HepG2 (cell line): Measurements from ENCODE around the gene RTBDN. TPM values are rescaled to one million over a fixed set of nuclear protein-coding genes. Genes with fewer than 3 reads are reported as not detected.

Experiments used
- AKAP8 ChIP-seq: sonication (generic); formaldehyde crosslinking; IDR thresholded peaks from 2 replicates; pipeline ENCODE4 v1.5.1; 2020; ENCODE audit warnings: mild to moderate bottlenecking, missing genetic modification reagents
- CEBPB ChIP-seq: IDR thresholded peaks from 2 replicates; pipeline ENCODE4 v1.6.1; 2011; ENCODE audit warnings: low read depth, low read length, improper control_type of control experiment, borderline replicate concordance
- ELF4 ChIP-seq: sonication (generic); formaldehyde crosslinking; IDR thresholded peaks from 2 replicates; pipeline ENCODE4 v1.5.0; 2020; ENCODE audit warnings: missing genetic modification reagents, mild to moderate bottlenecking, moderate library complexity, borderline replicate concordance
- KLF6 ChIP-seq: IDR thresholded peaks from 2 replicates; pipeline ENCODE4 v1.8.0; 2016; ENCODE audit warnings: missing biosample characterization, missing genetic modification reagents
- MTA1 ChIP-seq: sonication (generic); formaldehyde crosslinking; IDR thresholded peaks from 2 replicates; pipeline ENCODE4 v1.4.0; 2020; ENCODE audit warnings: missing genetic modification reagents, mild to moderate bottlenecking, borderline replicate concordance
- MTF1 ChIP-seq: sonication (generic); formaldehyde crosslinking; IDR thresholded peaks from 2 replicates; pipeline ENCODE4 v1.5.0; 2020; ENCODE audit warnings: missing genetic modification reagents
- POLR2AphosphoS2 ChIP-seq: IDR thresholded peaks from 2 replicates; pipeline ENCODE4 v1.6.1; 2011; ENCODE audit warnings: low read depth, low read length, improper control_type of control experiment
- RFX3 ChIP-seq: IDR thresholded peaks from 2 replicates; pipeline ENCODE4 v1.6.1; 2016; ENCODE audit warnings: missing biosample characterization, missing genetic modification reagents
- SOX13 ChIP-seq, 3 experiments: fragments of 450-650 bp in 1 of 3; sonication (generic) in 1 of 3; formaldehyde crosslinking in 1 of 3; IDR thresholded peaks in 2 of 3; conservative IDR thresholded peaks in 1 of 3; 2 replicates each; pipeline versions ENCODE4 v1.5.0 to v1.6.1; 2016 to 2020; ENCODE audit warnings: antibody characterized with exemption in 1 of 3, mild to moderate bottlenecking in 1 of 3, missing compliant biosample characterization in 1 of 3, missing genetic modification reagents in 1 of 3, moderate library complexity in 1 of 3
- ZMYM2 ChIP-seq: sonication (generic); formaldehyde crosslinking; IDR thresholded peaks from 2 replicates; pipeline ENCODE4 v1.8.0; 2022; ENCODE audit warnings: mild to moderate bottlenecking, missing genetic modification reagents
- ZNF317 ChIP-seq: sonication (generic); formaldehyde crosslinking; IDR thresholded peaks from 2 replicates; pipeline ENCODE4 v1.5.0; 2020; ENCODE audit warnings: mild to moderate bottlenecking, missing genetic modification reagents
- ZNF563 ChIP-seq: sonication (generic); formaldehyde crosslinking; IDR thresholded peaks from 2 replicates; pipeline ENCODE4 v1.8.0; 2022; ENCODE audit warnings: mild to moderate bottlenecking, moderate library complexity, missing genetic modification reagents
- ZNF792 ChIP-seq: IDR thresholded peaks from 2 replicates; pipeline ENCODE4 v1.6.1; 2016
- ZSCAN9 ChIP-seq: IDR thresholded peaks from 2 replicates; pipeline ENCODE4 v1.6.1; 2016; ENCODE audit warnings: borderline replicate concordance
- polyA plus RNA-seq, 8 experiments: library from polyadenylated mRNA; depleted of rRNA in 3 of 8; stranded (reverse) in 7 of 8; unstranded in 1 of 8; fragments of >200 nt; fragmentation: Illumina TruSeq in 4 of 8; extraction: Trizol in 4 of 8; gene quantifications; 2 replicates each; pipeline versions ENCODE4 v1.2.1 to v1.2.3, GENCODE V29; 2011 to 2016; ENCODE audit warnings: low read depth in 4 of 8, missing spikeins in 1 of 8, mixed read lengths in 1 of 8; ENCODE audit not compliant: insufficient read depth in 1 of 8
- total RNA-seq, 5 experiments: library from RNA; depleted of rRNA; stranded (reverse); fragments of >200 nt; fragmentation: Illumina TruSeq; extraction: Trizol; gene quantifications; 2 replicates each; pipeline ENCODE4 v1.2.3, GENCODE V29; 2016; ENCODE audit warnings: low read depth in 1 of 5
- TF ChIP-seq, protein P1 (sequence below): sonication (generic); formaldehyde crosslinking; IDR thresholded peaks from 2 replicates; pipeline ENCODE4 v1.5.0; 2020; ENCODE audit warnings: mild to moderate bottlenecking, missing genetic modification reagents, moderate library complexity
- TF ChIP-seq, protein P2 (sequence below): sonication (generic); formaldehyde crosslinking; IDR thresholded peaks from 2 replicates; pipeline ENCODE4 v1.4.0; 2020; ENCODE audit warnings: missing genetic modification reagents
- TF ChIP-seq, protein P3 (sequence below): sonication (generic); formaldehyde crosslinking; IDR thresholded peaks from 2 replicates; pipeline ENCODE4 v1.5.1; 2020; ENCODE audit warnings: missing genetic modification reagents, mild to moderate bottlenecking, borderline replicate concordance
- TF ChIP-seq, protein P4 (sequence below): sonication (generic); formaldehyde crosslinking; IDR thresholded peaks from 2 replicates; pipeline ENCODE4 v1.4.0; 2020; ENCODE audit warnings: mild to moderate bottlenecking, missing genetic modification reagents
- TF ChIP-seq, protein P5 (sequence below): sonication (generic); formaldehyde crosslinking; IDR thresholded peaks from 2 replicates; pipeline ENCODE4 v1.8.0; 2022; ENCODE audit warnings: missing genetic modification reagents, mild to moderate bottlenecking, borderline replicate concordance

Gene RTBDN
- total and polyA plus RNA-seq, 2 of the 13 experiments (the other 11 are each of a cell fraction or from before 2014, with no cell fraction given), result 0.27 to 0.48 TPM

DNA sequence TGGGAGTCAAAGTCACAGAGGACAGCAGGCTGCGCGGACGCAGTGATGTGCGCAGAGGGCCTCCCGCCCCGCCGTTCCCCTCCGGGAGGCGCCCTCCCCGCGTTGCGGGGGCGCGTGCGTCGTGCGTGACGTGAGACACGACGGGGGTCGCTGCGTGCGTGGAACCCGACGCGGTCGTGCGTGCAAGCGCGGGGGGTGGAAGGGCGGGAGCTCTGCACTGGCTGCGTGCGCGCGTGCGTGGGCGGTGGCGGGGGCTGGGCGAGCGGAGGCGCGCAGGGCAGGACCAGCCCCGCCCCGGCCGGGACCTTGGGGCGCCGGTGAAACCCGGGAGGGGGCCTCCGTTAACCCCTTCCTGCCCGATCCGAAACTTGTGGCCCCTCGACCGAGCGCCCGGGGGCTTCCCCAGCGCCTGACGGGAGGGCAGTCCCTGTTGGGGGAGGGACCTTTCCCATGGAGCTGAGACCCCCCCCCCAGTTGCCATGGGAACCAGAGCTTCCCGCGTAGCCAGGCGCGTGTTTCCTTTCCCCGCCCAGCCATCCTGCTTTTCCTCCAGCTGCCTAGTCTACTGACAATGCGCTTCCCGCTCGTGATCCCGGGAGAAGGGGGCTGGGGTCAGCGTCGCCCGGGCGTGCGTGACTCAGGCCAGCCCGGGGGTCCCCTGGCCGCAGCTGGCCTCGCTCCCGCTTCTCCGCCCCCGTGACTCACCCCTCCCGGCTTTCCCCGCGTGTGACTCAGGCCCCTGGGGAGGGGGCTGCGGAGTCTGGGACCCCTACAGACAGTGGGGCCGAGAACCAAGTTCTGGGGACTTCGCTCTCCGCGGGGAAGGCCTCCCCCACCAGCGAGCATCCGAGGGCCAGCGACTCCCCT lies 51.7 kb downstream of the RTBDN start (continued):
- TF ChIP-seq, protein P1, sequence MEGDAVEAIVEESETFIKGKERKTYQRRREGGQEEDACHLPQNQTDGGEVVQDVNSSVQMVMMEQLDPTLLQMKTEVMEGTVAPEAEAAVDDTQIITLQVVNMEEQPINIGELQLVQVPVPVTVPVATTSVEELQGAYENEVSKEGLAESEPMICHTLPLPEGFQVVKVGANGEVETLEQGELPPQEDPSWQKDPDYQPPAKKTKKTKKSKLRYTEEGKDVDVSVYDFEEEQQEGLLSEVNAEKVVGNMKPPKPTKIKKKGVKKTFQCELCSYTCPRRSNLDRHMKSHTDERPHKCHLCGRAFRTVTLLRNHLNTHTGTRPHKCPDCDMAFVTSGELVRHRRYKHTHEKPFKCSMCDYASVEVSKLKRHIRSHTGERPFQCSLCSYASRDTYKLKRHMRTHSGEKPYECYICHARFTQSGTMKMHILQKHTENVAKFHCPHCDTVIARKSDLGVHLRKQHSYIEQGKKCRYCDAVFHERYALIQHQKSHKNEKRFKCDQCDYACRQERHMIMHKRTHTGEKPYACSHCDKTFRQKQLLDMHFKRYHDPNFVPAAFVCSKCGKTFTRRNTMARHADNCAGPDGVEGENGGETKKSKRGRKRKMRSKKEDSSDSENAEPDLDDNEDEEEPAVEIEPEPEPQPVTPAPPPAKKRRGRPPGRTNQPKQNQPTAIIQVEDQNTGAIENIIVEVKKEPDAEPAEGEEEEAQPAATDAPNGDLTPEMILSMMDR (CRISPR knock-in tag), result peak; percentile 40; the same call in 1 of the 2 replicates
- TF ChIP-seq ELF4 (CRISPR knock-in tag), result no peak
- 0 out of 2 replicates have a peak, but pooled peaks have one; percentile 47 for TF ChIP-seq AKAP8 (CRISPR knock-in tag)
- TF ChIP-seq RFX3 (CRISPR knock-in tag), result peak; percentile 74
- TF ChIP-seq, protein P2, sequence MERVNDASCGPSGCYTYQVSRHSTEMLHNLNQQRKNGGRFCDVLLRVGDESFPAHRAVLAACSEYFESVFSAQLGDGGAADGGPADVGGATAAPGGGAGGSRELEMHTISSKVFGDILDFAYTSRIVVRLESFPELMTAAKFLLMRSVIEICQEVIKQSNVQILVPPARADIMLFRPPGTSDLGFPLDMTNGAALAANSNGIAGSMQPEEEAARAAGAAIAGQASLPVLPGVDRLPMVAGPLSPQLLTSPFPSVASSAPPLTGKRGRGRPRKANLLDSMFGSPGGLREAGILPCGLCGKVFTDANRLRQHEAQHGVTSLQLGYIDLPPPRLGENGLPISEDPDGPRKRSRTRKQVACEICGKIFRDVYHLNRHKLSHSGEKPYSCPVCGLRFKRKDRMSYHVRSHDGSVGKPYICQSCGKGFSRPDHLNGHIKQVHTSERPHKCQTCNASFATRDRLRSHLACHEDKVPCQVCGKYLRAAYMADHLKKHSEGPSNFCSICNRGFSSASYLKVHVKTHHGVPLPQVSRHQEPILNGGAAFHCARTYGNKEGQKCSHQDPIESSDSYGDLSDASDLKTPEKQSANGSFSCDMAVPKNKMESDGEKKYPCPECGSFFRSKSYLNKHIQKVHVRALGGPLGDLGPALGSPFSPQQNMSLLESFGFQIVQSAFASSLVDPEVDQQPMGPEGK (CRISPR knock-in tag), result peak; percentile 92
- TF ChIP-seq ZNF563 (CRISPR knock-in tag), result peak; percentile 23; the same call in 1 of the 2 replicates
- TF ChIP-seq, protein P3, sequence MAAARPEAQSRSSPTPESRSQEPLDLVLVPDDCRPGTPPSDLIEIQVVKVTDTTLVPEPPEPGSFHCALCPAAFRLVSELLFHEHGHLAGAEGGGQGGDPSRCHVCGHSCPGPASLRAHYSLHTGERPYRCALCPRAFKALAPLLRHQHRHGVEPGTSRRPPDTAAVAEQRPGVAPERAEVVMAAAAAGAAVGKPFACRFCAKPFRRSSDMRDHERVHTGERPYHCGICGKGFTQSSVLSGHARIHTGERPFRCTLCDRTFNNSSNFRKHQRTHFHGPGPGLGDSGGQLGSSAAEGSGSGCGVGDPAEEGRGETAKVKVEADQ (CRISPR knock-in tag), result no peak
- TF ChIP-seq, protein P4, sequence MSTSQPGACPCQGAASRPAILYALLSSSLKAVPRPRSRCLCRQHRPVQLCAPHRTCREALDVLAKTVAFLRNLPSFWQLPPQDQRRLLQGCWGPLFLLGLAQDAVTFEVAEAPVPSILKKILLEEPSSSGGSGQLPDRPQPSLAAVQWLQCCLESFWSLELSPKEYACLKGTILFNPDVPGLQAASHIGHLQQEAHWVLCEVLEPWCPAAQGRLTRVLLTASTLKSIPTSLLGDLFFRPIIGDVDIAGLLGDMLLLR (CRISPR knock-in tag), result peak; percentile 17; the same call in 1 of the 2 replicates
- TF ChIP-seq ZMYM2 (CRISPR knock-in tag), result 0 out of 2 replicates have a peak, but pooled peaks have one; percentile 34
- TF ChIP-seq ZSCAN9, result no peak
- TF ChIP-seq ZNF317 (CRISPR knock-in tag), result no peak
- no peak for TF ChIP-seq CEBPB
- no peak for TF ChIP-seq SOX13 (IDR thresholded peaks at IDR 0.05)
- 0 out of 4 replicates have a peak, but pooled peaks of 1 of the 2 experiments have one; percentile 10 for TF ChIP-seq SOX13 (CRISPR knock-in tag; conservative IDR thresholded peaks at IDR 0.05 in 1 of 2, IDR thresholded peaks at IDR 0.05 in 1 of 2)
- TF ChIP-seq, protein P5, sequence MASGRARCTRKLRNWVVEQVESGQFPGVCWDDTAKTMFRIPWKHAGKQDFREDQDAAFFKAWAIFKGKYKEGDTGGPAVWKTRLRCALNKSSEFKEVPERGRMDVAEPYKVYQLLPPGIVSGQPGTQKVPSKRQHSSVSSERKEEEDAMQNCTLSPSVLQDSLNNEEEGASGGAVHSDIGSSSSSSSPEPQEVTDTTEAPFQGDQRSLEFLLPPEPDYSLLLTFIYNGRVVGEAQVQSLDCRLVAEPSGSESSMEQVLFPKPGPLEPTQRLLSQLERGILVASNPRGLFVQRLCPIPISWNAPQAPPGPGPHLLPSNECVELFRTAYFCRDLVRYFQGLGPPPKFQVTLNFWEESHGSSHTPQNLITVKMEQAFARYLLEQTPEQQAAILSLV (CRISPR knock-in tag), result peak; percentile 59; the same call in 1 of the 2 replicates
- no peak for TF ChIP-seq KLF6
- TF ChIP-seq MTA1 (CRISPR knock-in tag), result peak; percentile 93; the same call in 1 of the 2 replicates
- TF ChIP-seq POLR2AphosphoS2, result no peak
- no peak for TF ChIP-seq ZNF792 (CRISPR knock-in tag)
- TF ChIP-seq MTF1 (CRISPR knock-in tag), result no peak
